IPS-20b (cell line): Measurements from ENCODE around the gene AIF1L.
"Not testable (repeated sequence)": the region's sequence is repeated elsewhere in the genome, so short reads cannot be mapped to it uniquely, and the experiment has no call there.

Source experiments
- H3K27ac ChIP-seq: one replicate; pipeline ENCODE4 v1.5.1; 2013; ENCODE audit warnings: low read length
- H3K27me3 ChIP-seq: 2 replicates; pipeline ENCODE4 v1.6.1; 2013; ENCODE audit warnings: mild to moderate bottlenecking, low read length, inconsistent platforms; ENCODE audit not compliant: insufficient read depth
- H3K36me3 ChIP-seq: 2 replicates; pipeline ENCODE4 v1.6.1; 2013; ENCODE audit warnings: low read depth, mild to moderate bottlenecking, inconsistent platforms, low read length, moderate library complexity; ENCODE audit not compliant: insufficient read depth
- H3K4me1 ChIP-seq: 2 replicates; pipeline ENCODE4 v1.6.1; 2013; ENCODE audit warnings: mild to moderate bottlenecking, control low read depth, inconsistent platforms, low read length, moderate library complexity; ENCODE audit not compliant: insufficient read depth
- H3K4me3 ChIP-seq: 2 replicates; pipeline ENCODE4 v1.5.1; 2013; ENCODE audit warnings: mild to moderate bottlenecking, low read length, inconsistent platforms
- H3K9ac ChIP-seq: 2 replicates; pipeline ENCODE4 v1.6.1; 2013; ENCODE audit warnings: low read depth, mild to moderate bottlenecking, inconsistent platforms, low read length, moderate library complexity
- H3K9me3 ChIP-seq: 2 replicates; pipeline ENCODE4 v1.6.1; 2013; ENCODE audit warnings: mild to moderate bottlenecking, low read depth, low read length, inconsistent platforms; ENCODE audit not compliant: insufficient read depth

Gene AIF1L

GRCh38 chr9:131095666-131096268 lies 564 bp upstream of the AIF1L start:
- Histone ChIP-seq H3K4me3 (peak overlapping the region; percentile 69), H3K4me1 (peaks cover 31% of the 10 kb centered on the region; the same call in 1 of the 2 replicates), H3K9me3 (no peaks in the 10 kb centered on the region), H3K36me3 (peaks cover 14% of the 10 kb centered on the region), H3K9ac (peak overlapping the region; percentile 26; the same call in 1 of the 2 replicates), H3K27me3 (peaks cover 13% of the 10 kb centered on the region), H3K27ac (no peak overlapping the region)

- H3K9ac ChIP-seq: peak overlapping the region; percentile 92
- H3K36me3 ChIP-seq: peaks cover 26% of the 10 kb centered on the region
- H3K4me1 ChIP-seq: peaks cover 32% of the 10 kb centered on the region; the same call in 1 of the 2 replicates
- H3K27ac ChIP-seq: peak overlapping the region; percentile 11
- H3K27me3 ChIP-seq: peaks cover 13% of the 10 kb centered on the region
- peak overlapping the region; percentile 88 for H3K4me3 ChIP-seq
- no peaks in the 10 kb centered on the region for H3K9me3 ChIP-seq
Measured at GRCh38 chr9:131097126-131097947, 1.0 kb downstream of the AIF1L start.

- H3K9me3 ChIP-seq: no peaks in the 10 kb centered on the region
- H3K27ac ChIP-seq: no peak overlapping the region
- peaks cover 13% of the 10 kb centered on the region for H3K27me3 ChIP-seq
- H3K36me3 ChIP-seq: peaks cover 32% of the 10 kb centered on the region
- no peak overlapping the region; the same call in 1 of the 2 replicates for H3K9ac ChIP-seq
- peaks cover 37% of the 10 kb centered on the region; the same call in 1 of the 2 replicates for H3K4me1 ChIP-seq
- peak overlapping the region; percentile 88 for H3K4me3 ChIP-seq
Measured at GRCh38 chr9:131097948-131098278, 1.6 kb downstream of the AIF1L start.

- H3K9ac ChIP-seq: peak overlapping the region; percentile 48; the same call in 1 of the 2 replicates
- peaks cover 39% of the 10 kb centered on the region; the same call in 1 of the 2 replicates for H3K4me1 ChIP-seq
- peaks cover 13% of the 10 kb centered on the region for H3K27me3 ChIP-seq
- H3K36me3 ChIP-seq: peaks cover 38% of the 10 kb centered on the region
- H3K27ac ChIP-seq: peak overlapping the region; percentile 42
- H3K9me3 ChIP-seq: no peaks in the 10 kb centered on the region
- H3K4me3 ChIP-seq: no peak overlapping the region; the same call in 1 of the 2 replicates
Measured at GRCh38 chr9:131098391-131099101, 2.2 kb downstream of the AIF1L start.

GRCh38 chr9:131099102-131099606 lies 2.8 kb downstream of the AIF1L start:
- no peaks in the 10 kb centered on the region for H3K9me3 ChIP-seq
- peak overlapping the region; percentile 42 for H3K27ac ChIP-seq
- no peak overlapping the region; the same call in 1 of the 2 replicates for H3K4me3 ChIP-seq
- peak overlapping the region; percentile 48; the same call in 1 of the 2 replicates for H3K9ac ChIP-seq
- H3K4me1 ChIP-seq: peaks cover 41% of the 10 kb centered on the region; the same call in 1 of the 2 replicates
- peaks cover 13% of the 10 kb centered on the region for H3K27me3 ChIP-seq
- peaks cover 40% of the 10 kb centered on the region for H3K36me3 ChIP-seq

- not testable (repeated sequence) for H3K4me3 ChIP-seq, H3K9me3 ChIP-seq
- Histone ChIP-seq H3K4me1 (peaks cover 45% of the 10 kb centered on the region; the same call in 1 of the 2 replicates), H3K36me3 (peaks cover 40% of the 10 kb centered on the region), H3K9ac (peak overlapping the region; percentile 37; the same call in 1 of the 2 replicates), H3K27ac (peak overlapping the region; percentile 2), H3K27me3 (peaks cover 12% of the 10 kb centered on the region)
Measured at GRCh38 chr9:131099845-131100244, 3.5 kb downstream of the AIF1L start.

GRCh38 chr9:131100445-131100844 lies 4.1 kb downstream of the AIF1L start:
- Histone ChIP-seq H3K27ac (peak overlapping the region; percentile 2), H3K4me3 (no peak overlapping the region), H3K36me3 (peaks cover 43% of the 10 kb centered on the region), H3K27me3 (peaks cover 6% of the 10 kb centered on the region; the same call in 1 of the 2 replicates), H3K4me1 (peaks cover 45% of the 10 kb centered on the region; the same call in 1 of the 2 replicates), H3K9me3 (no peaks in the 10 kb centered on the region), H3K9ac (peak overlapping the region; percentile 37; the same call in 1 of the 2 replicates)

GRCh38 chr9:131101207-131101964 lies 5.1 kb downstream of the AIF1L start:
- H3K27me3 ChIP-seq: no peaks in the 10 kb centered on the region
- no peak overlapping the region; the same call in 1 of the 2 replicates for H3K9ac ChIP-seq
- H3K4me1 ChIP-seq: peaks cover 41% of the 10 kb centered on the region; the same call in 1 of the 2 replicates
- H3K9me3 ChIP-seq: no peaks in the 10 kb centered on the region
- no peak overlapping the region for H3K4me3 ChIP-seq
- peaks cover 53% of the 10 kb centered on the region for H3K36me3 ChIP-seq
- no peak overlapping the region for H3K27ac ChIP-seq

- Histone ChIP-seq H3K36me3 (peaks cover 69% of the 10 kb centered on the region), H3K9me3 (no peaks in the 10 kb centered on the region), H3K27me3 (no peaks in the 10 kb centered on the region), H3K27ac (peak overlapping the region; percentile 40), H3K4me3 (no peak overlapping the region), H3K9ac (peak overlapping the region; percentile 16; the same call in 1 of the 2 replicates), H3K4me1 (peaks cover 33% of the 10 kb centered on the region; the same call in 1 of the 2 replicates)
Measured at GRCh38 chr9:131103024-131103423, 6.7 kb downstream of the AIF1L start.

- Histone ChIP-seq H3K27me3 (no peaks in the 10 kb centered on the region), H3K9ac (peak overlapping the region; percentile 16; the same call in 1 of the 2 replicates), H3K9me3 (no peaks in the 10 kb centered on the region), H3K4me3 (peak overlapping the region; percentile 30; the same call in 1 of the 2 replicates), H3K36me3 (peaks cover 73% of the 10 kb centered on the region), H3K4me1 (peaks cover 29% of the 10 kb centered on the region; the same call in 1 of the 2 replicates), H3K27ac (peak overlapping the region; percentile 40)
Measured at GRCh38 chr9:131103535-131103934, 7.2 kb downstream of the AIF1L start.
